Aorta (tissue), 5 donors: ENCODE results near the gene PUS7L. TPM values are rescaled to one million over a fixed set of nuclear protein-coding genes. Genes with fewer than 3 reads are reported as not detected.
A peak's percentile ranks its signal among the peaks of the same experiment; 100 is the strongest.
"Not testable (repeated sequence)": the region's sequence is repeated elsewhere in the genome, so short reads cannot be mapped to it uniquely, and the experiment has no call there.

Experiments
- ATAC-seq: fragments of 200-7000 bp; cut with Tn5 transposase; one replicate; pipeline ENCODE4 v1.9.1; 2022; ENCODE audit warnings: moderate library complexity; ENCODE audit not compliant: low FRiP score
- DNase-seq, 2 donors: peaks; one replicate each; pipeline ENCODE4 v3.0.0-alpha.2; 2020
- H3K27ac ChIP-seq, 2 donors: one replicate each; pipeline ENCODE4 v1.5.1; 2013; ENCODE audit warnings: low read length in 2 of 2, mild to moderate bottlenecking in 2 of 2, moderate library complexity in 2 of 2, control low read depth in 1 of 2, inconsistent platforms in 1 of 2, low read depth in 1 of 2
- H3K27me3 ChIP-seq, 2 donors: one replicate each; pipeline ENCODE4 v1.6.1; 2013; ENCODE audit warnings: control low read depth in 1 of 2, low read length in 1 of 2, mild to moderate bottlenecking in 1 of 2, moderate library complexity in 1 of 2; ENCODE audit not compliant: insufficient read depth in 2 of 2, control insufficient read depth in 1 of 2
- H3K36me3 ChIP-seq, 2 donors: one replicate each; pipeline ENCODE4 v1.6.1; 2013; ENCODE audit warnings: control low read depth in 1 of 2, low read length in 1 of 2, mild to moderate bottlenecking in 1 of 2; ENCODE audit not compliant: insufficient read depth in 2 of 2, control insufficient read depth in 1 of 2
- H3K4me1 ChIP-seq, 2 donors: one replicate each; pipeline ENCODE4 v1.6.1; 2013; ENCODE audit warnings: low read length in 2 of 2, control low read depth in 1 of 2, mild to moderate bottlenecking in 1 of 2, moderate library complexity in 1 of 2; ENCODE audit not compliant: insufficient read depth in 2 of 2, control insufficient read depth in 1 of 2
- H3K4me3 ChIP-seq, 2 donors: one replicate each; pipeline ENCODE4 v1.5.1; 2013; ENCODE audit warnings: low read length in 2 of 2, control low read depth in 1 of 2, mild to moderate bottlenecking in 1 of 2
- H3K9me3 ChIP-seq: one replicate; pipeline ENCODE4 v1.6.1; 2013; ENCODE audit warnings: mild to moderate bottlenecking, low read length; ENCODE audit not compliant: control insufficient read depth
- WGBS, 2 donors: extraction: QIAGEN DNeasy Blood & Tissue Kit; methylation state at CpG; one replicate each; pipeline ENCODE4 v1.1.7; 2013; 5-methylcytosine and 5-hydroxymethylcytosine counted together
- intact Hi-C, 2 donors: fragments of 100-400 bp; cut with DNase I; formaldehyde crosslinking; loops; one replicate each; pipeline versions ENCODE4 v1.14.2 to v1.15.0; 2022
- polyA plus RNA-seq, 2 donors: library from polyadenylated mRNA; stranded (reverse); fragments of 200-250 nt; gene quantifications; one replicate each; pipeline ENCODE4 v1.2.3, GENCODE V29; 2013
- total RNA-seq, 2 donors: library from RNA; stranded (reverse); fragmentation: NEBNext Ultra II Directional; extraction: Animal tissue kit (Norgen Biotek cat#: 25700); gene quantifications; one replicate each; pipeline ENCODE4 v1.2.1, GENCODE V29; 2021
- donor health status: healthy with polysubstance abuse.
- donor health status: Bipolar disorder and iron deficiency.
- donor health status: DM: no; HTN: no; CAD: no.
- donor health status: DM: no; HTN: no; CAD: no.
- donor health status: DM: yes; HTN: yes; CAD: no.

The PUS7L gene
- total and polyA plus RNA-seq, 4 donors, result 1.9 to 13.7 (median 9.1) TPM

- H3K4me1 ChIP-seq, H3K36me3 ChIP-seq, H3K4me3 ChIP-seq, H3K27me3 ChIP-seq, ATAC-seq, H3K9me3 ChIP-seq, intact Hi-C loops, DNase-seq, H3K27ac ChIP-seq: not testable (repeated sequence)
- 88 to 91% methylated on average over 1 of the region's 1 CpG for WGBS, 2 donors
Observed at GRCh38 chr12:43701194-43701593, 57.4 kb downstream of the PUS7L start.

DNA sequence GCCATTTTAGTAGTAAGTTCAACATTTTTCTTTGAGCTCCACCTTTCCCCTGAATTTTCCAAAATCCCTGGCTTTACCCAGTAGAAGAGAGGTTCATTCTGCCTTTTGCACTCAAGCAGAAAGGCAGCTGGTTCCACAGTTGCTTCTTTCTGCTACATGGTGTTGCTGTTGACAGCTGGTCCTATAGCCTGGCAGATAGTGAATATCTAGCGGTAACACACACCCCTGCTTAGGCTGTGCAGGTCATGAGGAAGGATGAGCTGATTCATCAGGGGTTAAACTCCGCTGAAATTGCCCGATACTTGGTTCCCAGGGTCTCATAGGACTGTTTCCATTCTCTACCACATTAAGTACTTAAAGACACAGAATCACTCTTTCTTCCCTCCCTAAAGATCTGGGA lies 62.4 kb downstream of the PUS7L start:
- Histone ChIP-seq H3K36me3 (no peaks in the 10 kb centered on the region), H3K4me3 (no peak overlapping the region), H3K27me3 (no peaks in the 10 kb centered on the region), H3K4me1 (no peaks in the 10 kb centered on the region), H3K27ac (no peak overlapping the region), H3K9me3 (peaks cover 3% of the 10 kb centered on the region)
- ATAC-seq (no peak), DNase-seq (no peak)
- intact Hi-C loops, result no loop called here
- WGBS, 2 donors, result 46 to 50% methylated on average over 3 of the region's 3 CpGs

GRCh38 chr12:43694879-43695278 lies 63.7 kb downstream of the PUS7L start:
- no peaks in the 10 kb centered on the region for H3K27me3 ChIP-seq
- no peaks in the 10 kb centered on the region for H3K4me1 ChIP-seq
- H3K36me3 ChIP-seq, result no peaks in the 10 kb centered on the region
- peaks cover 3% of the 10 kb centered on the region for H3K9me3 ChIP-seq
- no peak overlapping the region for H3K27ac ChIP-seq
- ATAC-seq (no peak), DNase-seq (no peak)
- no peak overlapping the region for H3K4me3 ChIP-seq
- 41 to 53% methylated on average over 1 of the region's 1 CpG for WGBS, 2 donors
- intact Hi-C loops, result no loop called here

- Histone ChIP-seq H3K27ac (no peak overlapping the region), H3K9me3 (peaks cover 1% of the 10 kb centered on the region), H3K36me3 (no peaks in the 10 kb centered on the region), H3K4me3 (no peak overlapping the region), H3K27me3 (no peaks in the 10 kb centered on the region), H3K4me1 (no peaks in the 10 kb centered on the region)
- no peak for ATAC-seq
- 3 to 4% methylated on average over 1 of the region's 1 CpG for WGBS, 2 donors
- intact Hi-C loops, result no loop called here
- no peak for DNase-seq
Observed at GRCh38 chr12:43692064-43692463, 66.5 kb downstream of the PUS7L start.

- H3K27me3 ChIP-seq, H3K27ac ChIP-seq, intact Hi-C loops, H3K9me3 ChIP-seq, H3K4me1 ChIP-seq, H3K4me3 ChIP-seq, ATAC-seq, H3K36me3 ChIP-seq, DNase-seq: not testable (repeated sequence)
- WGBS, 2 donors, result 96 to 98% methylated on average over 23 to 30 of the region's 30 CpGs
Observed at GRCh38 chr12:43685491-43685890, 73.1 kb downstream of the PUS7L start.

DNA sequence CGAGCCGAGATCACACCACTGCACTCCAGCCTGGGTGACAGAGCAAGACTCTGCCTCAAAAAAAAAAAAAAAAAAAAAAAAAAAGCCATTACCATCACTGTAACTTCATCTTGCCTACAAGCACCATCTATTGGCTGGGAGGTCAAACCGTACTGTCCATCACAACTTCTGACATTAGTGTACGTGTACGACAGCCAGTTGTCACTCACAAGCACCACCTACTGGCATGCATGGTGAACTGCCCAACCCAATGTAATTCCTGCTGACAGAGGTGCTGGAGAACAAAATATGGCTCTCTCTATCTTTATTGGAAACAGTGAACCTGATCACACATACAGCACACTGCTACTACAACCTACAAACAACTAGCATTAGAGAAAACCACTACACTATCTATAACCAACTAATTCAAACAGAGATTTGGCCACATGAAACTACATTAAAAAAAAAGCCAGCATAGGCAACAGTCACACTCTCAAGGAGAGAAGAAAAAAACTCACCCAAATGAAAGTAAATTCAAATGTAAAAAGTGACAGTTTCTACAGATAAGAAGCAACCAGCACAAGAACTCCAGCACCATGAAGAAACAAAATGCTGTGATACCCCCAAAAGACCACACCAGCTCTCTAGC lies 82.3 kb downstream of the PUS7L start:
- DNase-seq (no peak), ATAC-seq (no peak)
- Histone ChIP-seq H3K36me3 (no peaks in the 10 kb centered on the region), H3K4me1 (no peaks in the 10 kb centered on the region), H3K27me3 (no peaks in the 10 kb centered on the region), H3K4me3 (no peak overlapping the region), H3K9me3 (no peaks in the 10 kb centered on the region), H3K27ac (no peak overlapping the region)
- intact Hi-C loops, result no loop called here
- 73 to 78% methylated on average over 5 of the region's 5 CpGs for WGBS, 2 donors

GRCh38 chr12:43675048-43675904 lies 83.3 kb downstream of the PUS7L start:
- ATAC-seq (peak; percentile 50), DNase-seq (no peak)
- no peaks in the 10 kb centered on the region for H3K9me3 ChIP-seq
- H3K4me1 ChIP-seq, result no peaks in the 10 kb centered on the region
- no peaks in the 10 kb centered on the region for H3K27me3 ChIP-seq
- intact Hi-C loops, result no loop called here
- H3K4me3 ChIP-seq, result no peak overlapping the region
- H3K27ac ChIP-seq, result no peak overlapping the region
- H3K36me3 ChIP-seq, result no peaks in the 10 kb centered on the region
- 72 to 84% methylated on average over 6 of the region's 6 CpGs for WGBS, 2 donors

- no peaks in the 10 kb centered on the region for H3K9me3 ChIP-seq
- ATAC-seq (no peak), DNase-seq (no peak)
- H3K36me3 ChIP-seq, result no peaks in the 10 kb centered on the region
- H3K4me1 ChIP-seq, result no peaks in the 10 kb centered on the region
- no peaks in the 10 kb centered on the region for H3K27me3 ChIP-seq
- intact Hi-C loops, result no loop called here
- 83 to 87% methylated on average over 2 of the region's 2 CpGs for WGBS, 2 donors
- no peak overlapping the region for H3K27ac ChIP-seq
- no peak overlapping the region for H3K4me3 ChIP-seq
Observed at GRCh38 chr12:43669373-43669772, 89.2 kb downstream of the PUS7L start.
